Fibroblast of lung (primary cell): ENCODE data around the gene MOXD1. TPM values are rescaled to one million over a fixed set of nuclear protein-coding genes. Genes with fewer than 3 reads are reported as not detected.

Source experiments
- DNase-seq, 2 donors: peaks; one replicate each; pipeline versions ENCODE4 v3.0.0 to v3.0.0-alpha.2; 2010; ENCODE audit warnings: low read depth in 2 of 2
- H2AFZ ChIP-seq: 2 replicates; pipeline ENCODE4 v1.5.1; 2012; ENCODE audit warnings: low read length, control low read depth, inconsistent platforms
- H3K27ac ChIP-seq: 2 replicates; pipeline ENCODE4 v1.5.1; 2011; ENCODE audit warnings: low read length, control low read depth; ENCODE audit not compliant: insufficient read depth
- H3K27me3 ChIP-seq: 2 replicates; pipeline ENCODE4 v1.5.1; 2011; ENCODE audit warnings: mild to moderate bottlenecking, low read length; ENCODE audit not compliant: control insufficient read depth, insufficient read depth
- H3K36me3 ChIP-seq: 2 replicates; pipeline ENCODE4 v1.5.1; 2011; ENCODE audit warnings: low read length; ENCODE audit not compliant: control insufficient read depth, insufficient read depth
- H3K4me1 ChIP-seq: 2 replicates; pipeline ENCODE4 v1.5.1; 2011; ENCODE audit warnings: low read length; ENCODE audit not compliant: control insufficient read depth, insufficient read depth; ENCODE audit errors: extremely low read depth
- H3K4me2 ChIP-seq: 2 replicates; pipeline ENCODE4 v1.5.1; 2011; ENCODE audit warnings: low read length, control low read depth; ENCODE audit not compliant: insufficient read depth; ENCODE audit errors: extremely low read depth
- H3K4me3 ChIP-seq, 4 experiments: fragments of 200-600 bp in 1 of 4; sonication (generic) in 1 of 4; replicated peaks in 1 of 4; 2 replicates each; pipeline ENCODE4 v1.5.1; 2011 to 2016; ENCODE audit warnings: low read length in 4 of 4, low read depth in 3 of 4, mild to moderate bottlenecking in 3 of 4, control low read depth in 2 of 4, inconsistent platforms in 1 of 4, mixed read lengths in 1 of 4; ENCODE audit not compliant: insufficient read depth in 1 of 4; ENCODE audit errors: control extremely low read depth in 1 of 4
- H3K79me2 ChIP-seq: 2 replicates; pipeline ENCODE4 v1.5.1; 2012; ENCODE audit warnings: mild to moderate bottlenecking, low read length, inconsistent platforms; ENCODE audit not compliant: control insufficient read depth, insufficient read depth
- H3K9ac ChIP-seq: 2 replicates; pipeline ENCODE4 v1.5.1; 2011; ENCODE audit warnings: mild to moderate bottlenecking, low read length, control low read depth; ENCODE audit not compliant: insufficient read depth
- H3K9me3 ChIP-seq: 2 replicates; pipeline ENCODE4 v1.5.1; 2012; ENCODE audit warnings: low read depth, low read length; ENCODE audit not compliant: control insufficient read depth, insufficient read depth
- H4K20me1 ChIP-seq: 2 replicates; pipeline ENCODE4 v1.5.1; 2011; ENCODE audit warnings: low read length; ENCODE audit not compliant: control insufficient read depth, insufficient read depth; ENCODE audit errors: extremely low read depth
- EZH2 ChIP-seq: IDR thresholded peaks from 2 replicates; pipeline ENCODE4 v1.5.1; 2012; ENCODE audit warnings: low read length, control low read depth, mild to moderate bottlenecking; ENCODE audit errors: missing control alignments
- polyA plus RNA-seq, 2 donors: library from polyadenylated mRNA; depleted of rRNA in 1 of 2; stranded (reverse) in 1 of 2; unstranded in 1 of 2; fragments of >200 nt; gene quantifications; 2 replicates each; pipeline ENCODE4 v1.2.1, GENCODE V29; 2011 to 2012; ENCODE audit warnings: missing spikeins in 1 of 2
- total RNA-seq: library from RNA; depleted of rRNA; stranded (reverse); fragments of >200 nt; gene quantifications from 2 replicates; pipeline ENCODE4 v1.2.1, GENCODE V29; 2014
- TF ChIP-seq, protein P1 (sequence below), 2 donors: IDR thresholded peaks in 1 of 2; conservative IDR thresholded peaks in 1 of 2; 1 replicate in 1 of 2; 2 replicates in 1 of 2; pipeline ENCODE4 v1.5.1; 2011 to 2012; ENCODE audit warnings: low read length in 2 of 2, control low read depth in 1 of 2, inconsistent platforms in 1 of 2, low read depth in 1 of 2, mild to moderate bottlenecking in 1 of 2

Gene MOXD1
- total and polyA plus RNA-seq, 2 donors (not counting 1 experiment from before 2014, with no cell fraction given) = 89.8 to 100 TPM

GRCh38 chr6:132401618-132402285 lies 477 bp upstream of the MOXD1 start:
- peaks cover 4% of the 10 kb centered on the region for H3K4me1 ChIP-seq
- TF ChIP-seq EZH2 = no peak
- TF ChIP-seq, protein P1, sequence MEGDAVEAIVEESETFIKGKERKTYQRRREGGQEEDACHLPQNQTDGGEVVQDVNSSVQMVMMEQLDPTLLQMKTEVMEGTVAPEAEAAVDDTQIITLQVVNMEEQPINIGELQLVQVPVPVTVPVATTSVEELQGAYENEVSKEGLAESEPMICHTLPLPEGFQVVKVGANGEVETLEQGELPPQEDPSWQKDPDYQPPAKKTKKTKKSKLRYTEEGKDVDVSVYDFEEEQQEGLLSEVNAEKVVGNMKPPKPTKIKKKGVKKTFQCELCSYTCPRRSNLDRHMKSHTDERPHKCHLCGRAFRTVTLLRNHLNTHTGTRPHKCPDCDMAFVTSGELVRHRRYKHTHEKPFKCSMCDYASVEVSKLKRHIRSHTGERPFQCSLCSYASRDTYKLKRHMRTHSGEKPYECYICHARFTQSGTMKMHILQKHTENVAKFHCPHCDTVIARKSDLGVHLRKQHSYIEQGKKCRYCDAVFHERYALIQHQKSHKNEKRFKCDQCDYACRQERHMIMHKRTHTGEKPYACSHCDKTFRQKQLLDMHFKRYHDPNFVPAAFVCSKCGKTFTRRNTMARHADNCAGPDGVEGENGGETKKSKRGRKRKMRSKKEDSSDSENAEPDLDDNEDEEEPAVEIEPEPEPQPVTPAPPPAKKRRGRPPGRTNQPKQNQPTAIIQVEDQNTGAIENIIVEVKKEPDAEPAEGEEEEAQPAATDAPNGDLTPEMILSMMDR (conservative IDR thresholded peaks at IDR 0.05 in 1 of 2, IDR thresholded peaks at IDR 0.05 in 1 of 2; ENCODE audit: low read depth in 1 of 2, low read length in 2 of 2) = peak in 1 of 2 donors; percentile 9
- no peaks in the 10 kb centered on the region for H3K79me2 ChIP-seq
- DNase-seq = no peak
- H3K27me3 ChIP-seq = no peaks in the 10 kb centered on the region
- no peaks in the 10 kb centered on the region for H3K9me3 ChIP-seq
- H3K36me3 ChIP-seq = no peaks in the 10 kb centered on the region
- peak overlapping the region; percentile 79 for H3K9ac ChIP-seq
- peak overlapping the region; percentile 93 for H2AFZ ChIP-seq
- H3K4me2 ChIP-seq = peak overlapping the region; percentile 88
- no peaks in the 10 kb centered on the region for H4K20me1 ChIP-seq
- peak overlapping the region; percentile 32 for H3K27ac ChIP-seq
- H3K4me3 ChIP-seq = peak overlapping the region; percentile 70 to 88 (median 85)

GRCh38 chr6:132400555-132400882 lies 756 bp downstream of the MOXD1 start:
- Histone ChIP-seq H3K4me1 (peaks cover 4% of the 10 kb centered on the region), H3K4me2 (peak overlapping the region; percentile 93), H3K27me3 (no peaks in the 10 kb centered on the region), H2AFZ (peak overlapping the region; percentile 86), H4K20me1 (no peaks in the 10 kb centered on the region), H3K9me3 (no peaks in the 10 kb centered on the region), H3K4me3 (peak overlapping the region; percentile 72 to 88 (median 85)), H3K79me2 (no peaks in the 10 kb centered on the region), H3K36me3 (no peaks in the 10 kb centered on the region), H3K9ac (peak overlapping the region; percentile 79), H3K27ac (peak overlapping the region; percentile 59)
- no peak for DNase-seq
- TF ChIP-seq, protein P1 (conservative IDR thresholded peaks at IDR 0.05 in 1 of 2, IDR thresholded peaks at IDR 0.05 in 1 of 2; ENCODE audit: low read depth in 1 of 2, low read length in 2 of 2) = no peak
- TF ChIP-seq EZH2 = no peak

GRCh38 chr6:132399376-132400074 lies 1.8 kb downstream of the MOXD1 start:
- Histone ChIP-seq H3K27me3 (no peaks in the 10 kb centered on the region), H3K9ac (no peak overlapping the region), H3K9me3 (no peaks in the 10 kb centered on the region), H3K4me3 (peak overlapping the region in 2 of 4 experiments; percentile 72 to 88), H3K36me3 (no peaks in the 10 kb centered on the region), H3K4me2 (peak overlapping the region; percentile 55), H3K27ac (no peak overlapping the region), H3K79me2 (no peaks in the 10 kb centered on the region), H2AFZ (no peak overlapping the region), H3K4me1 (no peaks in the 10 kb centered on the region), H4K20me1 (no peaks in the 10 kb centered on the region)
- no peak for TF ChIP-seq EZH2
- TF ChIP-seq, protein P1 (conservative IDR thresholded peaks at IDR 0.05 in 1 of 2, IDR thresholded peaks at IDR 0.05 in 1 of 2; ENCODE audit: low read depth in 1 of 2, low read length in 2 of 2) = no peak
- peak; percentile 61 to 86 for DNase-seq
